Measurements from ENCODE around the gene SF3B4.

DNA sequence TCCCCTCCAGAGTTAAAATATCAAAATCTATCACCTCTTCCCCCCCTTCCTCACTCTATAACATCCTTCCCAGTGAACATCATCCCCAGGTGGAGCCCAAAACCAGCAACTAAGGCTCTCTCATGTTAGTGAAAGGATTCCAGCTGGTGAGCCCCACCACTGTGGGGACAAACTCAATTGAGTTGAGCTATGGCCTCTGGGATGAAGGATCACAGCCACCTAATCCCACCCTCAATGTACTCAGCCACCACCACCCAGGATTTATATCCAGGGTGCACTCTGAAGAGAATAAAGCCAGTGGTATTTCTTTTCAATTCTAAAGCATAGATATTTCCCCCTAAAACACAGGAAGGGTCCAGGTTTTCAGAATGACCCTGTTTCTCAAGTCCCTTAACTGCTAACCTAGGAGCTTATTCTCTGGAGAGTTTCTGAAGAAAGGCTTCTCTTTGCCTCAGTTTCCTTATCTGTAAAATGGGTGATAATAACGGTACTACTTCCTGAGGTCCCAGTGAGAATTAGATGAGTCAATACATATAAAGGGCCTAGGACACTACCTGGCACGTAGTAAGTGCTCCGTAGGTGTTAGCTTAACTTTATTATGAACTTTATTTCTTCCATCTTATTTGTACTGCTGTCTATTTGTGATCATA, 43.9 kb downstream of the SF3B4 start:
- TF ChIP-seq, protein P1, sequence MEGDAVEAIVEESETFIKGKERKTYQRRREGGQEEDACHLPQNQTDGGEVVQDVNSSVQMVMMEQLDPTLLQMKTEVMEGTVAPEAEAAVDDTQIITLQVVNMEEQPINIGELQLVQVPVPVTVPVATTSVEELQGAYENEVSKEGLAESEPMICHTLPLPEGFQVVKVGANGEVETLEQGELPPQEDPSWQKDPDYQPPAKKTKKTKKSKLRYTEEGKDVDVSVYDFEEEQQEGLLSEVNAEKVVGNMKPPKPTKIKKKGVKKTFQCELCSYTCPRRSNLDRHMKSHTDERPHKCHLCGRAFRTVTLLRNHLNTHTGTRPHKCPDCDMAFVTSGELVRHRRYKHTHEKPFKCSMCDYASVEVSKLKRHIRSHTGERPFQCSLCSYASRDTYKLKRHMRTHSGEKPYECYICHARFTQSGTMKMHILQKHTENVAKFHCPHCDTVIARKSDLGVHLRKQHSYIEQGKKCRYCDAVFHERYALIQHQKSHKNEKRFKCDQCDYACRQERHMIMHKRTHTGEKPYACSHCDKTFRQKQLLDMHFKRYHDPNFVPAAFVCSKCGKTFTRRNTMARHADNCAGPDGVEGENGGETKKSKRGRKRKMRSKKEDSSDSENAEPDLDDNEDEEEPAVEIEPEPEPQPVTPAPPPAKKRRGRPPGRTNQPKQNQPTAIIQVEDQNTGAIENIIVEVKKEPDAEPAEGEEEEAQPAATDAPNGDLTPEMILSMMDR (IDR thresholded peaks at IDR 0.05): no peak
- no peak for TF ChIP-seq POLR2A (IDR thresholded peaks at IDR 0.05)
